GM19452 (cell line): Measurements from ENCODE around the gene GCNA.

ENCODE experiments used
- ATAC-seq: cut with Tn5 transposase; IDR thresholded peaks from one replicate; pipeline ENCODE4 v1.9.1; 2021; ENCODE audit not compliant: unreplicated experiment

Gene GCNA

GRCh38 chrX:71578253-71579135, at the start of gene GCNA:
TSS of gene GCNA (plus strand) at chrX:71578437. CDS start at chrX:71580822, 2,385 bp downstream.
- no peak for ATAC-seq

GRCh38 chrX:71532078-71532752, 46.0 kb upstream of the GCNA start:
- peak; percentile 21 for ATAC-seq

GRCh38 chrX:71532753-71533425, 45.3 kb upstream of the GCNA start, which contains the start of gene OGT:
TSS of gene OGT (plus strand) at chrX:71533104. CDS start at chrX:71533300, 196 bp downstream.
- ATAC-seq: peak; percentile 77

- no peak for ATAC-seq
Observed at GRCh38 chrX:71533516-71533850, 44.8 kb upstream of the GCNA start.

- no peak for ATAC-seq
Observed at GRCh38 chrX:71533851-71534561, 44.2 kb upstream of the GCNA start.

- ATAC-seq: no peak
Observed at GRCh38 chrX:71534773-71535544, 43.3 kb upstream of the GCNA start.

GRCh38 chrX:71536285-71536684, 42.0 kb upstream of the GCNA start:
- ATAC-seq: no peak

- no peak for ATAC-seq
Observed at GRCh38 chrX:71537743-71538142, 40.5 kb upstream of the GCNA start.

- peak; percentile 28 for ATAC-seq
Observed at GRCh38 chrX:71540801-71541200, 37.4 kb upstream of the GCNA start.

- ATAC-seq: peak; percentile 76
Observed at GRCh38 chrX:71541210-71542022, 36.8 kb upstream of the GCNA start.

GRCh38 chrX:71542411-71542810, 35.8 kb upstream of the GCNA start:
- ATAC-seq: no peak

GRCh38 chrX:71542825-71543224, 35.4 kb upstream of the GCNA start:
- ATAC-seq: no peak

- no peak for ATAC-seq
Observed at GRCh38 chrX:71543316-71543715, 34.9 kb upstream of the GCNA start.

GRCh38 chrX:71545364-71545763, 32.9 kb upstream of the GCNA start:
- no peak for ATAC-seq

GRCh38 chrX:71546879-71547278, 31.4 kb upstream of the GCNA start:
- no peak for ATAC-seq

GRCh38 chrX:71547339-71547738, 30.9 kb upstream of the GCNA start:
- ATAC-seq: no peak

GRCh38 chrX:71549986-71550385, 28.3 kb upstream of the GCNA start:
- no peak for ATAC-seq

GRCh38 chrX:71550578-71550977, 27.7 kb upstream of the GCNA start:
- ATAC-seq: no peak

- no peak for ATAC-seq
Observed at GRCh38 chrX:71556036-71556435, 22.2 kb upstream of the GCNA start.
